Stimulated activated CD4-positive, alpha-beta T cell treated with anti-CD3 and anti-CD28 coated beads, Interleukin-4, amount 100 ng/mL, for 24 hours (primary cell): ENCODE measurements around the gene SMIM44.

Experiments
- DNase-seq: peaks from one replicate; pipeline ENCODE4 v3.0.0-alpha.2; 2020

The SMIM44 gene

DNA sequence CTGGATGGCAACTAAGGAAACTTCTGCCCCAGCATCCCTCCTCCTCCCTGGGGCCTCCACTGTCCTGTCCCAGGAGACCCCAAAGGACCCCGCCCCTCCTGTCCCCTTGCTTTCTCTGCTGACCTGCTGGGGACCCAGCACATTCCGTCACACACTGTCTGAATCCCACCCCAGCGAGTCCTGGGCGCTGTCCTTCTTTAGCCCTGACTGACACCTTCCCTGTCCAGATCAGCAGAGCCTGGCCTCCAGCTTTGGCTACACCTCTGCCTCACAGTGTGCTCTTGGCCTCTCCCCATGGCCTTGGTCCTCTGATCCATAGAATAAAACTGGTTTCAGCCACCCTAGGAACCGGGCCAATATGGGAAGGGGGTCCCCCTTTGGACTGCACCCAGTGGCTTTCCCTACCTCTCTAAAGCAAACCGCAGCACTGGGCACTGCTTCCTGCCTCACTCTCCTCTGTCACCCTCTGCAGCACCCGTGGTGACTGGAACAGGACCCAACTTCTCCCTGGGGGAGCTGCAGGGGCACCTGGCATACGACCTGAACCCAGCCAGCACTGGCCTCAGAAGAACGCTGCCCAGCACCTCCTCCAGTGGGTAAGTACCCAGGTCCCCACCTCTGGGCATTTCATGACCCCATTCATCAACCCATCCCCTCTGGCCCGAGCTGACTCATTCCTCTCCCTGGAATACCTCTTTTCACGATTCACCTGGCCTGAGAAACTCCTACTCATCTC lies 49.3 kb downstream of the SMIM44 start:
- no peak for DNase-seq

DNA sequence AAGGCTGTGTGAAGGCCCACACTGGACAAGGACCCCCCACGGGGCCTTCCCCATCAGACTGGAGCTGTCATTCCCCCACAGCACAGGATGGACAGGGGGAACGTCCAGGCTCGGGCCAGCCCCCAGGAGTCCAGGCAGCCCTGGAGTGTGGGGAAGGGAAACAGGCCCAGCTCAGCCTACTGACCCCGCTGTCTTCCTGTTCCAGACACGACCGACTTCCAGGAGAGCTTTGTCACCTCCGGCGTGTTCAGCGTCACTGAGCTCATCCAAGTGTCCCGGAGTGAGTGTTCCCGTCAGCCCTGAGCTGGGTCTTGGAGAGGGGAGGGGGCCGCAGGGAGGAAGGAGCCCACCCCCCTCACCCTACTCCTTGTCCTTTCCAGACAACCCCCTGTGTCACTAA lies 49.9 kb downstream of the SMIM44 start:
- no peak for DNase-seq
